ENCODE measurements around the gene MVK. TPM values are rescaled to one million over a fixed set of nuclear protein-coding genes. Genes with fewer than 3 reads are reported as not detected.

Gene MVK
- total RNA-seq, 2 donors from 2014 or later: 11.5 to 16.0 TPM

DNA sequence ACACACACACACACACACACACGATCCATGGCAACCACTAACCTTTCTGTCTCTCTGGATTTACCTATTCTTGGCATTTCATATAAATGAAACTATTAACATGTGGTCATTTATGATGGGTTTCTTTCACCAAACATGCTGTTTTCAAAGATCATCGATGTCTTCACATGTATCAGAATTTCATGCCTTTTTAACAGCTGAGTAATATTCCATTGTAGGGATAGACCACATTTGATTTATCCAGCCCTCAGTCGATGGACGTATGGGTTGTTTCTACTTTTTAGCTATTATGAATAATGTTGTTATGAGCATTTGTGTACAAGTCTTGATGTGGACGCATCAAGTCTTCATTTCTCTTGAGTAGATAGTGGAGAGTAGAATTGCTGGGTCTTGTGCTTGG lies 56.5 kb downstream of the MVK start:
- peaks cover 1 to 8% of the 10 kb centered on the region in 2 donors for H3K9me3 Mint-ChIP-seq
- peaks cover 16% of the 10 kb centered on the region for H3K27me3 Mint-ChIP-seq (ENCODE audit: low read depth)
- DNase-seq (no peak), ATAC-seq (replicated peaks in 1 of 2) (no peak)
- H3K36me3 Mint-ChIP-seq (ENCODE audit: insufficient read depth in 2 of 2): peaks cover 0 to 2% of the 10 kb centered on the region in 2 donors
- H3K4me3 Mint-ChIP-seq: no peak overlapping the region
- H3K4me1 Mint-ChIP-seq (ENCODE audit: low read depth): no peaks in the 10 kb centered on the region
- no peak overlapping the region for H3K27ac Mint-ChIP-seq

DNA sequence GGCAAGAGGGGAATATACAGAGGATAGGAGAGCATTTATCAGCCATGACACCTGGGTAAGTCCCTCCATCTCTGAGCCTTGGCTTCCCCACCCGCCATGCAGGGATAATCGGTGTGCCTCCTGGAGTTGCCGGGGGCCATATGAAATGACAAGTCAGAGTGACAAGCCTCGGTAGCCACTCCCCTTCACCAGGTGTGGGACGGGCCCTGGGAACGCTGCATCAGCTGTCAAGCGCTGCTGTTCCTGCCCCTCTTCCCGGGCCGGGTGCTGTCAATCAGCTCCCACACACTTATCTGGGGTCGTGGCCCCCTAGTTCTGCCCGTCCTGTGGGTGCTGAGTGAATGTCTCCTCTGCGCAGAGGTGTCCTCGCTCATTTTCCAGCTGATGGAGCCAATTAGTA lies 57.2 kb downstream of the MVK start:
- Mint-ChIP-seq H3K36me3 (ENCODE audit: insufficient read depth in 2 of 2) (peaks cover 0 to 2% of the 10 kb centered on the region in 2 donors), H3K9me3 (peaks cover 1 to 8% of the 10 kb centered on the region in 2 donors), H3K4me1 (ENCODE audit: low read depth) (no peaks in the 10 kb centered on the region), H3K27ac (no peak overlapping the region), H3K4me3 (no peak overlapping the region), H3K27me3 (ENCODE audit: low read depth) (peaks cover 16% of the 10 kb centered on the region)
- no peak for DNase-seq
- no peak for ATAC-seq (replicated peaks in 1 of 2)

- H3K36me3 Mint-ChIP-seq (ENCODE audit: insufficient read depth in 2 of 2): peaks cover 0 to 2% of the 10 kb centered on the region in 2 donors
- peaks cover 16% of the 10 kb centered on the region for H3K27me3 Mint-ChIP-seq (ENCODE audit: low read depth)
- H3K27ac Mint-ChIP-seq: no peak overlapping the region
- DNase-seq (no peak), ATAC-seq (replicated peaks in 1 of 2) (no peak)
- no peaks in the 10 kb centered on the region for H3K4me1 Mint-ChIP-seq (ENCODE audit: low read depth)
- peaks cover 1 to 8% of the 10 kb centered on the region in 2 donors for H3K9me3 Mint-ChIP-seq
- H3K4me3 Mint-ChIP-seq: no peak overlapping the region
Measured at GRCh38 chr12:109631302-109631701, 57.7 kb downstream of the MVK start.

- H3K4me3 Mint-ChIP-seq: no peak overlapping the region
- H3K27me3 Mint-ChIP-seq (ENCODE audit: low read depth): peaks cover 14% of the 10 kb centered on the region
- H3K36me3 Mint-ChIP-seq (ENCODE audit: insufficient read depth in 2 of 2): peaks cover 0 to 2% of the 10 kb centered on the region in 2 donors
- no peak overlapping the region for H3K27ac Mint-ChIP-seq
- DNase-seq (no peak), ATAC-seq (replicated peaks in 1 of 2) (no peak)
- H3K9me3 Mint-ChIP-seq: peaks cover 1 to 8% of the 10 kb centered on the region in 2 donors
- H3K4me1 Mint-ChIP-seq (ENCODE audit: low read depth): no peaks in the 10 kb centered on the region
Measured at GRCh38 chr12:109631751-109632150, 58.2 kb downstream of the MVK start.

- Mint-ChIP-seq H3K4me1 (ENCODE audit: low read depth) (no peaks in the 10 kb centered on the region), H3K27me3 (ENCODE audit: low read depth) (peaks cover 9% of the 10 kb centered on the region), H3K36me3 (ENCODE audit: insufficient read depth in 2 of 2) (peaks cover 0 to 2% of the 10 kb centered on the region in 2 donors), H3K27ac (no peak overlapping the region), H3K4me3 (no peak overlapping the region), H3K9me3 (peaks cover 1 to 8% of the 10 kb centered on the region in 2 donors)
- no peak for DNase-seq
- no peak for ATAC-seq (replicated peaks in 1 of 2)
Measured at GRCh38 chr12:109632342-109632741, 58.7 kb downstream of the MVK start.

DNA sequence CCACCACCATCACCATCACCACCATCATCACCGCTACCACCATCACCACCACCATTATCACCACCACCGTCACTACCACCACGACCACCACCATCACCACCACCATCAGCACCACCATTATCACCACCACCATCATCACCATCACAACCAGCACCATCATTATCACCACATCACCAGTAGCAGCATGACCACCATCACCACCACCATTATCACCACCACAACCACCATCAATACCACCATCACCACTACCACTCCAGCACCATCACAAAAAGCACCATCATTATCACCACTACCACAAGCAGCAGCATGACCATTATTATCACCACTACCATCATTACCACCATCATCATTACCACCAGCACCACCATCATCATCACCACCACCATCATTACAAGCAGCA lies 62.1 kb downstream of the MVK start:
- DNase-seq: no peak
- Mint-ChIP-seq H3K4me1 (ENCODE audit: low read depth) (no peaks in the 10 kb centered on the region), H3K27me3 (ENCODE audit: low read depth) (peaks cover 6% of the 10 kb centered on the region), H3K4me3 (no peak overlapping the region), H3K9me3 (peaks cover 1 to 8% of the 10 kb centered on the region in 2 donors), H3K27ac (no peak overlapping the region), H3K36me3 (ENCODE audit: insufficient read depth in 2 of 2) (peaks cover 0 to 2% of the 10 kb centered on the region in 2 donors)
- no peak for ATAC-seq (replicated peaks in 1 of 2)

DNA sequence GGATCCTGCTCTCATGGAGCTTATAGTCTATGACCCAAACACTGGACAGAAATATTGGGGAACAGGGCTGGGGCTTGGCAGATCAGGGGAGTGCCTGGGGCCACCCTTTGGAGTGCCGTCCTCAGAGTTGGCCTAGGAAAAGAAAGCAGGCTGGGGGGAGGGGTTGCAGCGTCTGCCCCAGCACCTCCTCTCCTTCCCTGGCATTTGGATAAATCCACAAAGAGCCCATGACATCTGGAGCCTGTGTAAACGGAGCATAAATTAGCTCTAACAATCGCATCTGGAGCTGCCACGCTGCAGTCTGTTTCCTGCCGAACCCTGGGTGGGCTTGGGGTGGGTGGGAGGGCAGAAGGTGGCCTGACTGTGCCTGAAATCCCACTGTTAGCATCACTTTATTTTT lies 63.8 kb downstream of the MVK start:
- no peak for DNase-seq
- no peak for ATAC-seq (replicated peaks in 1 of 2)
- no peak overlapping the region for H3K27ac Mint-ChIP-seq

DNA sequence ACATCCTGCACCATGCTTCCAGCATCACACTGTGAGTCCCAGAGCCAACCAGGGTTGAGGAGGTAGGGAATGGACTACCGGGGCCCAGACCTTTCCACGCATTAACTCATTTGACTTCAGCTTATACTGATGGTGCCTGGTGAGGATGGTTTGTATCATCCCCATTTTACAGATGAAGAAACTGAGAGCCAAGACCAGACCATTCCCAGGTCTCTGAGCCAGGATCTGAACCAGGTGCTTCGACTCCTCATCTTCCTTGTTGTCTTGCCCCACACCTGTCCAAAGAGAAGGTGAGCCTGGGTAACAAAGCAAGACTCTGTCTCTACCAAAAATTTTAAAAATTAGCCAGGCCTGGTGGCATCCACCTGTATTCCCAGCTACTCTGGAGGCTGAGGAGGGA lies 64.4 kb downstream of the MVK start:
- no peak for ATAC-seq (replicated peaks in 1 of 2)
- peaks cover 6% of the 10 kb centered on the region for H3K27me3 Mint-ChIP-seq (ENCODE audit: low read depth)
- peaks cover 1 to 8% of the 10 kb centered on the region in 2 donors for H3K9me3 Mint-ChIP-seq
- no peaks in the 10 kb centered on the region for H3K4me1 Mint-ChIP-seq (ENCODE audit: low read depth)
- peaks cover 0 to 2% of the 10 kb centered on the region in 2 donors for H3K36me3 Mint-ChIP-seq (ENCODE audit: insufficient read depth in 2 of 2)
- H3K4me3 Mint-ChIP-seq: no peak overlapping the region
- no peak for DNase-seq
- H3K27ac Mint-ChIP-seq: no peak overlapping the region

More for the DNA sequence above, 63.8 kb downstream of the MVK start:
- H3K4me3 Mint-ChIP-seq: no peak overlapping the region
- peaks cover 1 to 8% of the 10 kb centered on the region in 2 donors for H3K9me3 Mint-ChIP-seq
- peaks cover 6% of the 10 kb centered on the region for H3K27me3 Mint-ChIP-seq (ENCODE audit: low read depth)
- H3K36me3 Mint-ChIP-seq (ENCODE audit: insufficient read depth in 2 of 2): peaks cover 0 to 2% of the 10 kb centered on the region in 2 donors
- H3K4me1 Mint-ChIP-seq (ENCODE audit: low read depth): no peaks in the 10 kb centered on the region

DNA sequence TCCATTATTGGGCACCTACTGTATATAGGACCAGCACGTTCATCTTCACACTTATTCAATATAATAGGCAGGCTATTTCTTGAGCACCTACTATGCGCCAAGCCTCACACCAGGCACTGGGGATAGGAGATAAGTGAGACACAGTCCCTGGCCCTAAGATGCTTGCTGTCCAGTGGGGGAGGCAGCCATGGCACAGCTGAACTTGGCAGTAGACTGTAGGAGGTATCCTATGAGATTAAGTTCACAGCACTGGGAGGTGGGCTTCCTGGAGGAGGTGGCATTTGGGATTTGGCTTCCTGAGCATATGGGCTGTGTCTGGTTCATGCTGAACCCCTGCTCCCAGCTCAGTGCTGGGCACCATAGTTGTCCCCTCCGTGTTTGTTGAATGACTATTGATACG lies 65.1 kb downstream of the MVK start:
- DNase-seq (no peak), ATAC-seq (replicated peaks in 1 of 2) (no peak)
- no peaks in the 10 kb centered on the region for H3K4me1 Mint-ChIP-seq (ENCODE audit: low read depth)
- H3K27me3 Mint-ChIP-seq (ENCODE audit: low read depth): peaks cover 6% of the 10 kb centered on the region
- no peak overlapping the region for H3K4me3 Mint-ChIP-seq
- peaks cover 1 to 6% of the 10 kb centered on the region in 2 donors for H3K9me3 Mint-ChIP-seq
- no peak overlapping the region for H3K27ac Mint-ChIP-seq
- H3K36me3 Mint-ChIP-seq (ENCODE audit: insufficient read depth in 2 of 2): peaks cover 0 to 1% of the 10 kb centered on the region in 2 donors

DNA sequence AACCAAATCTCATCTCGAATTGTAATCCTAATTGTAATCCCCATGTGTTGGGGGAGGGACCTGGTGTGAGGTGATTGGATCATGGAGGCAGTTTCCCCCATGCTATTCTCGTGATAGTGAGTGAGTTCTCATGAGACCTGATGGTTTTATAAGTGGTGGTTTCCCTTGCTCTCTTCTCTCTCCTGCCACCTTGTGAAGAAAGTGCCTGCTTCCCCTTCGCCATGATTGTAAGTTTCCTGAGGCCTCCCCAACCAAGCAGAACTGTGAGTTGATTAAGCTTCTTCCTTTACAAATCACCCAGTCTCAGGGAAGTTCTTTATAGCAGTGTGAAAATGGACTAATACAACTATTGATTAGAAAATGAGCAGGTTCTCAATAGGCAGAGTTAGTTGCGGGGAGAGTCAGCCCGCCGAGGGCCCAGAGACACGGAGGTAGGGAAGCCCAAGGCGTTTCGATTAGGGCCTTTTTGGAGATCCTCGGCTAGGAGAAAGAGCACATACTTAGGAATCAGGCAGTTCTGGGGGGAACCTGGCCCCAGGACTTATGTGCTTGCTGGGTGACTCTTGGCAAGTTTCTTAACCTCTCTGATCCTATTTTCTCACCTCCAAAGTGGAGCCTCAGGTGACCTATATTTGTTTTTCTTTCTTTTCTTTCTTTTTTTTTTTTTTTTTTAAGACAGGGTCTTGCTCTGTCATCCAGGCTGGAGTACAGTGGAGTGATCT lies 65.7 kb downstream of the MVK start:
- ATAC-seq (replicated peaks in 1 of 2) (no peak), DNase-seq (no peak)
- Mint-ChIP-seq H3K9me3 (peaks cover 0 to under 1% of the 10 kb centered on the region in 2 donors), H3K27me3 (ENCODE audit: low read depth) (peaks cover 6% of the 10 kb centered on the region), H3K27ac (no peak overlapping the region), H3K4me3 (no peak overlapping the region), H3K36me3 (ENCODE audit: insufficient read depth in 2 of 2) (no peaks in the 10 kb centered on the region), H3K4me1 (ENCODE audit: low read depth) (no peaks in the 10 kb centered on the region)

- Mint-ChIP-seq H3K4me1 (ENCODE audit: low read depth) (no peaks in the 10 kb centered on the region), H3K36me3 (ENCODE audit: insufficient read depth in 2 of 2) (no peaks in the 10 kb centered on the region), H3K9me3 (no peaks in the 10 kb centered on the region), H3K4me3 (no peak overlapping the region), H3K27me3 (ENCODE audit: low read depth) (peaks cover 16% of the 10 kb centered on the region), H3K27ac (no peak overlapping the region)
- DNase-seq (no peak), ATAC-seq (replicated peaks in 1 of 2) (no peak)
Measured at GRCh38 chr12:109640961-109641360, 67.4 kb downstream of the MVK start.

DNA sequence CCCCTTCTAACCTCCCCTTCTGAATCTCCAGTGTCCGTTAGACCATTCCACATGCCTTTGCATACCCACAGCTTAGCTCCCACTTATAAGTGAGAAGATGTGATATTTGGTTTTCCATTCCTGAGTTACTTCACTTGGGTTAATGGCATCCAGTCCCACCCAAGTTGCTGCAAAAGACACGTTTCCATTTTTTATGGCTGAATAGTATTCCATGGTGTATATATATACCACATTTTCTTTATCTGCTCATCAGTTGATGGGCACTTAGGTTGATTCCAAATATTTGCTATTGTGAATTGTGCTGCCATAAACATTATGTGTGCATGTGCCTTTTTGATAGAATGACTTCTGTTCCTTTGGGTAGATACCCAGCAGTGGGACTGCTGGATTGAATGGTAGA lies 67.8 kb downstream of the MVK start:
- Mint-ChIP-seq H3K4me3 (no peak overlapping the region), H3K4me1 (ENCODE audit: low read depth) (no peaks in the 10 kb centered on the region), H3K27me3 (ENCODE audit: low read depth) (peaks cover 21% of the 10 kb centered on the region), H3K36me3 (ENCODE audit: insufficient read depth in 2 of 2) (no peaks in the 10 kb centered on the region), H3K9me3 (no peaks in the 10 kb centered on the region), H3K27ac (no peak overlapping the region)
- DNase-seq (no peak), ATAC-seq (replicated peaks in 1 of 2) (no peak)

DNA sequence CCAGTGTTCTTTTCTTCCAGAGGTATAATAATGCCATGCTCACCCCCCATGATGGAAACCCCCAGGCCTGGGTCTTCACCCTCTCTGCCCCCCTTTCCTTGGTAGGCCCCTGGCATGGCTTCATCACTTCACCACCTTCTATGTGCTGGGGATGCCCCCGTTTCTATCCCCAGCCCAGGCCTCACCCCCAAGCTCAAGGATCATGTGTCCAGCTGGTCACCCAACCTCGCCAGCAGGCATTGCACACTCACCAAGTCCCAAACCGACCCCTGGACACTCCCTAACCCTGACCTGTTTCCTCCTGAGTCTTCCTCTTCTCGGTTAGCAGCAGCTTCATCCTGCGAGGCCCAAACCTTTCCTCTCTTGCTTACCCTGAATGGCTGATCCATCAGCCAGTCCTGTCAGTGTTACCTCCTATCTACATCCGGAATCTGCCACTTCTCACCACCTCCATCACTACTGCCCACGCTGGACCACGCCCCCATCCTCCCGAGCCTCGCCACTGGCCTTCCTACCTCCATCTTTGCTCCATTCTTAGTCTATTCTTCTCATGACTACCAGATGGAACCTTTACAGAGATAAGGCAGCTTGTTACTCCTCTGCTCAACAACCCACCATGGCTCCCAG lies 69.0 kb downstream of the MVK start:
- Mint-ChIP-seq H3K36me3 (ENCODE audit: insufficient read depth in 2 of 2) (no peaks in the 10 kb centered on the region), H3K4me1 (ENCODE audit: low read depth) (no peaks in the 10 kb centered on the region), H3K9me3 (no peaks in the 10 kb centered on the region), H3K27ac (no peak overlapping the region), H3K4me3 (no peak overlapping the region), H3K27me3 (ENCODE audit: low read depth) (peaks cover 27% of the 10 kb centered on the region)
- ATAC-seq (replicated peaks in 1 of 2): no peak
- no peak for DNase-seq
